ENCODE results near the gene SRRM2.

SRRM2 gene

GRCh38 chr16:2737895-2738418 lies 14.5 kb upstream of the SRRM2 start:
- no peaks in the 10 kb centered on the region for H3K79me2 ChIP-seq
- TF ChIP-seq CTCF (IDR thresholded peaks at IDR 0.05), result no peak
- no peak overlapping the region for H3K4me2 ChIP-seq (ENCODE audit: low read length)
- H3K9ac ChIP-seq, result no peak overlapping the region
- H2AFZ ChIP-seq, result no peak overlapping the region
- H3K27me3 ChIP-seq (ENCODE audit: control insufficient read depth, insufficient read depth, low read length), result no peaks in the 10 kb centered on the region
- no peaks in the 10 kb centered on the region for H3K4me1 ChIP-seq
- no peak overlapping the region for H3K27ac ChIP-seq
- H3K9me3 ChIP-seq (ENCODE audit: control insufficient read depth, low read length), result no peaks in the 10 kb centered on the region
- H3K4me3 ChIP-seq (ENCODE audit: low read depth, low read length), result no peak overlapping the region
- no peaks in the 10 kb centered on the region for H3K36me3 ChIP-seq (ENCODE audit: control insufficient read depth, insufficient read depth, low read length)

- Histone ChIP-seq H3K36me3 (ENCODE audit: control insufficient read depth, insufficient read depth, low read length) (no peaks in the 10 kb centered on the region), H3K9me3 (ENCODE audit: control insufficient read depth, low read length) (no peaks in the 10 kb centered on the region), H3K27ac (no peak overlapping the region), H3K4me1 (no peaks in the 10 kb centered on the region), H2AFZ (no peak overlapping the region), H3K4me3 (ENCODE audit: low read depth, low read length) (no peak overlapping the region), H3K79me2 (no peaks in the 10 kb centered on the region), H3K27me3 (ENCODE audit: control insufficient read depth, insufficient read depth, low read length) (no peaks in the 10 kb centered on the region), H3K4me2 (ENCODE audit: low read length) (no peak overlapping the region), H3K9ac (no peak overlapping the region)
- TF ChIP-seq CTCF (IDR thresholded peaks at IDR 0.05), result no peak
Observed at GRCh38 chr16:2738615-2739014, 13.8 kb upstream of the SRRM2 start.

- Histone ChIP-seq H3K9ac (no peak overlapping the region), H3K9me3 (ENCODE audit: control insufficient read depth, low read length) (no peaks in the 10 kb centered on the region), H3K27me3 (ENCODE audit: control insufficient read depth, insufficient read depth, low read length) (no peaks in the 10 kb centered on the region), H2AFZ (no peak overlapping the region), H3K27ac (no peak overlapping the region), H3K4me3 (ENCODE audit: low read depth, low read length) (no peak overlapping the region), H3K79me2 (no peaks in the 10 kb centered on the region), H3K4me2 (ENCODE audit: low read length) (no peak overlapping the region), H3K36me3 (ENCODE audit: control insufficient read depth, insufficient read depth, low read length) (no peaks in the 10 kb centered on the region), H3K4me1 (no peaks in the 10 kb centered on the region)
- TF ChIP-seq CTCF (IDR thresholded peaks at IDR 0.05), result no peak
Observed at GRCh38 chr16:2739625-2740430, 12.6 kb upstream of the SRRM2 start.

GRCh38 chr16:2740476-2740875 lies 12.0 kb upstream of the SRRM2 start:
- Histone ChIP-seq H3K4me1 (no peaks in the 10 kb centered on the region), H3K4me3 (ENCODE audit: low read depth, low read length) (no peak overlapping the region), H3K36me3 (ENCODE audit: control insufficient read depth, insufficient read depth, low read length) (no peaks in the 10 kb centered on the region), H3K9ac (no peak overlapping the region), H3K4me2 (ENCODE audit: low read length) (no peak overlapping the region), H2AFZ (no peak overlapping the region), H3K27ac (no peak overlapping the region), H3K9me3 (ENCODE audit: control insufficient read depth, low read length) (no peaks in the 10 kb centered on the region), H3K79me2 (no peaks in the 10 kb centered on the region), H3K27me3 (ENCODE audit: control insufficient read depth, insufficient read depth, low read length) (no peaks in the 10 kb centered on the region)
- TF ChIP-seq CTCF (IDR thresholded peaks at IDR 0.05), result no peak

GRCh38 chr16:2741168-2741567 lies 11.3 kb upstream of the SRRM2 start:
- Histone ChIP-seq H3K4me1 (no peaks in the 10 kb centered on the region), H3K9ac (no peak overlapping the region), H3K4me2 (ENCODE audit: low read length) (no peak overlapping the region)

More at GRCh38 chr16:2741168-2741567, 11.3 kb upstream of the SRRM2 start:
- H3K27ac ChIP-seq, result no peak overlapping the region
- no peaks in the 10 kb centered on the region for H3K9me3 ChIP-seq (ENCODE audit: control insufficient read depth, low read length)
- H3K79me2 ChIP-seq, result no peaks in the 10 kb centered on the region
- H3K27me3 ChIP-seq (ENCODE audit: control insufficient read depth, insufficient read depth, low read length), result no peaks in the 10 kb centered on the region
- no peak overlapping the region for H3K4me3 ChIP-seq (ENCODE audit: low read depth, low read length)
- H3K36me3 ChIP-seq (ENCODE audit: control insufficient read depth, insufficient read depth, low read length), result no peaks in the 10 kb centered on the region
- no peak overlapping the region for H2AFZ ChIP-seq
- no peak for TF ChIP-seq CTCF (IDR thresholded peaks at IDR 0.05)
